NCI-H128 (cell line): ENCODE measurements around the gene CLEC2L.

ENCODE experiments used
- DNase-seq: peaks from one replicate; lab custom pipeline; 2025; ENCODE audit not compliant: unreplicated experiment; lab: John Stamatoyannopoulos, UW

CLEC2L gene

DNA sequence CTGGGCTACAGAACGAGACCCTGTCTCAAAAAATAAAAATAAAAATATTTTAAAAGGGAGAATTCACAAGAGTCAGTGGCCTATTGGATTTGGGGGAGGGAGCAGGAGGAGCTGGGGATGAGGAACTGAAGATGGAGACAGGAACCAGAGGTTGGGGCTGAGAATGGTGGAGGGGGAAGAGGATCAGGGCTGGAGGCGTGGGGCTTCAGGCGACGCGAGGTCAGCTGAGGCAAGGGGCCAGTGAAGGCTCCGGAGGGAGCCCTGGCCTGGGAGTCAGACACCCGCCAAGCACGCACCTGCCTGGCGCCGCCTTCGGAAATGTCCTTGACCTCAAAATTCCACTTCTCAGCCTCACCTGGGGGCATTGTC, 671 bp upstream of the CLEC2L start:
- no peak for DNase-seq

DNA sequence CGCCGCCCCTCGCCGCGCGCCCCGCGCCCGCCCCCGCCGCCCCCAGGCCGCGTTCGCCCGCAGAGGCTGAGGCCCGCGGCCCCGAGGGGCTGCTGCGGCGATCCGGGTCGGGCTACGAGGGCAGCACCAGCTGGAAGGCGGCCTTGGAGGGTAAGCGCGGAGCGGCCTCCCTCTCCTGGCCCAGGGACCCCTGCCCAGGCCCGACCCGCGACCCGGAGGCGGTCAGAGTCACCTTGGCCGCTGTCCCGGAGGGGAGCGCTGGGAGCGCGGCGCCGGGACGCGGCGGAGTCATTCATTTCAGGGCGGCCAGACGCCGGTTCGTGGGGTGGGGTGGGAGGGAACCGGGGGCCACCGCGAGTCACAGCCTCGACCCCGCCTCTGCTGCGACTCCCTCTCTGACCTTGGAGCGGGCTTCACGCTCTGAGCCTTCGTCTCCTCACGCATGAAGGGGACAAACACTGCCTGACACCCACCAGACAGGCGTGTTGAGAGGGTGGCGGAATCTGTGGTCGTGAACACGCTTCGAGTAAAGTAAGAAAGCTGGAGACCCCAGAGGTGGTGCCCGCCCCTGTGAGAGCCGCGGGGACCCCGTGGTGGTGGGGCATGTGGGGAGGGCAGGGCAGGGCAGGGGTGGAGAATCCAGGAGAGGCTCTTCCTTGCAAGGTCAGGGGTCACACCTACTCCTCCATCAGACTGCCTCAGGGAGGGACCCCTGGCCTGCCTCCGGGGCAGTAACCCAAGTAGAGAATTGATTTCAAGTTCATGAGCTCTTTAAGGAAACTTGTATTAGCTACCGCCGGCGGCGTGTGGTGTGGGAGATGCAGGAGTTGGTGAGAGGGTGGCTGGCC, 707 bp downstream of the CLEC2L start:
- no peak for DNase-seq

- no peak for DNase-seq
Measured at GRCh38 chr7:139525239-139525638, 1.8 kb downstream of the CLEC2L start.

DNA sequence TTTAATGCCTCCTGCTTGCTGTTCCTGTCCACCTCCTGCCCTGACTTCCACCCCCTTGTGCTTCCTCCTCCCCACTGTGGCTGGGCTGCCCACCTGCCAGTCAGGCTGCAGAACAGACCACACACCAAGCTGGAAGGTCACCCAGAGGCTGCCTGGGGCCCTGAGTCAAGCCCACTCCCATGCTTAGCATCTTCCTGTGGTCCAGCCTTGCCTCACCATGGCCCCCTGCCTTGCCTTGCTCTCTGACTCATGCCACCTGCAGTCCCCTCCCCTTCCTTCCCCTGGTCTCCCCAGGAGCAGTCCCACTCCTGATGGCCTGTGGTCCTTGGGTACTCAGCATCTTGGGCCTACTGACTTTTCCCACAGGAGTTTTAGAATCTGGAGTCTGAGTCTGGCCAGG, 2.3 kb downstream of the CLEC2L start:
- no peak for DNase-seq

GRCh38 chr7:139526578-139527544, 3.4 kb downstream of the CLEC2L start:
- no peak for DNase-seq

GRCh38 chr7:139531094-139531493, 7.6 kb downstream of the CLEC2L start:
- DNase-seq: no peak

GRCh38 chr7:139532636-139533155, 9.2 kb downstream of the CLEC2L start:
- no peak for DNase-seq

DNA sequence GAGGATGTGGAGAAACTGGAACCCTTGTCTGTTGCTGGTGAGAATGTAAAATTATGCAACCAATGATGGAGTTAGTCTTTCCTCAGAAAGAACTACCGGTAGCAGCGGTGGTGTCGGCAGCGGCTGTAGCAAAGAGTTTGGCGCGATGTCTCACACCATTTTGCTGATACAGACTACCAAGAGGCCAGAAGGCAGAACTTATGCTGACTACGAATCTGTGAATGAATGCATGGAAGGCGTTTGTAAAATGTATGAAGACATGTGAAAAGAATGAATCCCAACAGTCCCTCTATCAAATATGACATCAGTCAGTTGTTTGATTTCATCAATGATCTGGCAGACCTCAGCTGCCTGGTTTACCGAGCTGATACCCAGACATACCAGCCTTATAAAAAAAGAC, 10.6 kb downstream of the CLEC2L start:
- no peak for DNase-seq

- no peak for DNase-seq
Measured at GRCh38 chr7:139534966-139535651, 11.6 kb downstream of the CLEC2L start.

GRCh38 chr7:139536152-139536551, 12.7 kb downstream of the CLEC2L start:
- no peak for DNase-seq

GRCh38 chr7:139538881-139539635, 15.6 kb downstream of the CLEC2L start:
- DNase-seq: no peak

DNA sequence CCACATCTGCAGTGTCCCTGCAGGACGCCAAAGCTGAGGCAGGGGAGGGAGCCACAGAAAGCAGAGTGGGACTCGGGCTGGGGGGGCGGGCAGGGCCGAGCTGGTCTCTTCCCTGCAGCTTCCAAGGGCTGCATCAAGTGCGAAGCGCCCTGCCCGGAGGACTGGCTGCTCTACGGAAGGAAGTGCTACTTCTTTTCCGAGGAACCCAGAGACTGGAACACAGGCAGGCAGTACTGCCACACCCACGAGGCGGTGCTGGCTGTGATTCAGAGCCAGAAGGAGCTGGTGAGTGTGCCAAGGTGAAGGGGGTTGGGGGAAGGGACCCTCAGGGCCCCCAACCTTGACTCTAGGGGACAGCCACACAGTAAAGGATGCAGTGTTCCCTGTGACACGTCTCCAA, 16.7 kb downstream of the CLEC2L start:
- DNase-seq: no peak

- no peak for DNase-seq
Measured at GRCh38 chr7:139541600-139542307, 18.3 kb downstream of the CLEC2L start.

- DNase-seq: no peak
Measured at GRCh38 chr7:139542308-139543151, 19.0 kb downstream of the CLEC2L start.

DNA sequence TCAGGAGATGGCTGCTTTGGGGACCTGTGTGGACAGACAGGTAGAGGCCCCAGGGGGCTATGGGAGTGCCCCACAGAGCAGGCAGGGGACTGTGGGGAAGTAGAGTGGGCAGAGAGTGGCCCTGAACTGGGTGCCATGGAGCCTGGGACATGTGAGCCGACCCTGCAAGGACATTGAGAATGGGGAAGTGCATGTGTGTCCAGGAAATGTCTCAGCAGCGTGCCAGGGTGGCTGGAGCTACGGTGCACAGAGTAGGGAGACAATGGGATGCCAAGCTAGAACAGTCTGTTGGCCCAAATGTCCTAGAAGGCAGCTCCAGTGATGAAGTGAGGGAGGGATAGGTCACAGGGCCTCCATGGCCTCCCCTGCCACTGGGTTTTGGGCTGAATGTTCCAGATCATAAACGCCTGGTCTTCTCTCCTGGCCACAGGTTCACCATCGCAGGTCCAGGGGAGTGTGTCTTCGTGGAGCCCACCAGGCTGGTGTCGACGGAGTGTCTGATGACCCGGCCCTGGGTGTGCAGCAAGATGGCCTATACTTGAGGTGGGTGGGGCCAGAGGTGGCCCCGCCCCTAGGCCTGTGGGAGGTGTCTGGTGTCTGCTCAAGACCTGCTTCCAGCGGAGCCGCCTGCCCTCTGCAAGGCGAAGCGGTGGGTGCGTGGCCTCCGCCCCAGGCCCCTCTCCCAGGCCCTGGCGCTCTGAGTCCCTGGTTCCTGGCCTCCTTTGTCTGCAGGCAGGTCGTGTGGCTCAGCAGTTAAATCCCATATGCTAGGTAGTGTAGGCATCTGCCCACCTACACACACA, 20.5 kb downstream of the CLEC2L start:
- DNase-seq: no peak

GRCh38 chr7:139544645-139545044, 21.2 kb downstream of the CLEC2L start:
- DNase-seq: no peak

DNA sequence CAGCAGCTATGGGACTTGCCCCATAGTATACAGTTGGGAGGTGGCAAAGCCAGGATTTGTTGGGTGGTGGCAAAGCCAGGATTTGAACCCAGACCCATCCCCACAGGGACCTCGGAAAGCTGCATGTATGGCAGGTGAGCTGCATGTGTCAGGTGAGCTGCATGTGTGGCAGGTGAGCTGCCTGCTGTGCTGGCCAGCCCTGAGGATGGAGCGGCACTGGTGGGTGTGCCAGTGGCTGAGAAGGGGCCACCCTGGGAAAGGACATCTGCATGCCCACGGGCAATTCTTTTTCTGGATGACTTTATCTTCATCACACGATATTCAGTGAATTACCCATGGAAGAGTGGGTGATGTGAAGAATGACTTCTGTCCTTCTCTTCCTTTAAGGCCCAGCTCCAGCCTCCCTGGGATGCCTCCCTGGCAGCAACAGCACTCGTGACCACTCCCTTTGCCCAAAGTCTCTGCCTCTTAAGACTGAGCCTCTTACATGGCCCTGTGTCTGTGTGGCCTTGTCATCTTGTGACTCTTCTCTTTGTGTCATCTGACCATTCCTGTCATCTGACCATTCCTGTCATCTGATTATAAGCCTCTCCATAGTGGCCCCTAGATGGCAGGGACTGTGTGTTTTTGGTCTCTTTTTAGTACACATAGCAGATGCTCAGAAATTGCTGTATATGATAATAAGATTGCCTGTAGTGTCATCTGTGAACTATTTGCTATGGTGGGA, 25.0 kb downstream of the CLEC2L start:
- DNase-seq: no peak
